ENCODE measurements around the gene SP5. TPM values are rescaled to one million over a fixed set of nuclear protein-coding genes. Genes with fewer than 3 reads are reported as not detected.

Gene SP5
- total and polyA plus RNA-seq, 10 donors, result 0.06 to 0.20 TPM; not detected in 8

DNA sequence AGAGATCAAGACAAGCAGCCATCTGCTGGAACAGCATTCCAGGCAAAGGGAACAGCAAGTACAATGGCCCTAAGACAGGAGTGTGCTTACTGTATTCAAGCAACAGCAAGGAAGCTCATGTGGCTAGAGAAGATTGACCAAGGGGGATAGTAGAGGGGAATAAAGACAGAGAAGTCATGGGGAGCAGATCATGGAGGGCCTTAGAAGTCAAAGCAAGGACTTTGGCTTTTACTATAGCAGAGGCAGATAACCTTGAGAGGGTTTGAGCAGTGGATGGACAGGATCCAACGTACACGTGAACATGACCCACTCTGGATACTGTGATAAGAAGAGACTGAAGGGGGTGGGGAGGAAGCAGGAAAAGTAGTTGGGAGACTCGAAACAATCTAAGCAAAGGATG, 26.9 kb downstream of the SP5 start:
- Histone ChIP-seq H3K9me3 (peaks cover 0 to 10% (median 7%) of the 10 kb centered on the region in 8 donors), H3K27ac (no peak overlapping the region), H3K36me3 (no peaks in the 10 kb centered on the region), H3K27me3 (replicated peaks in 1 of 7) (peaks cover 0 to 63% (median 0%) of the 10 kb centered on the region in 7 donors), H3K4me3 (no peak overlapping the region), H3K4me1 (no peaks in the 10 kb centered on the region)
- no peak for DNase-seq
- WGBS, 5 donors, result 85 to 91% (median 88%) methylated on average over 3 of the region's 3 CpGs
- intact Hi-C loops (cut with DNase I; ENCODE audit: low total_unique reads), result no loop called here
- TF ChIP-seq POLR2A (IDR thresholded peaks at IDR 0.05) (no peak), POLR2AphosphoS5 (IDR thresholded peaks at IDR 0.05) (no peak)
- TF ChIP-seq, protein P1, sequence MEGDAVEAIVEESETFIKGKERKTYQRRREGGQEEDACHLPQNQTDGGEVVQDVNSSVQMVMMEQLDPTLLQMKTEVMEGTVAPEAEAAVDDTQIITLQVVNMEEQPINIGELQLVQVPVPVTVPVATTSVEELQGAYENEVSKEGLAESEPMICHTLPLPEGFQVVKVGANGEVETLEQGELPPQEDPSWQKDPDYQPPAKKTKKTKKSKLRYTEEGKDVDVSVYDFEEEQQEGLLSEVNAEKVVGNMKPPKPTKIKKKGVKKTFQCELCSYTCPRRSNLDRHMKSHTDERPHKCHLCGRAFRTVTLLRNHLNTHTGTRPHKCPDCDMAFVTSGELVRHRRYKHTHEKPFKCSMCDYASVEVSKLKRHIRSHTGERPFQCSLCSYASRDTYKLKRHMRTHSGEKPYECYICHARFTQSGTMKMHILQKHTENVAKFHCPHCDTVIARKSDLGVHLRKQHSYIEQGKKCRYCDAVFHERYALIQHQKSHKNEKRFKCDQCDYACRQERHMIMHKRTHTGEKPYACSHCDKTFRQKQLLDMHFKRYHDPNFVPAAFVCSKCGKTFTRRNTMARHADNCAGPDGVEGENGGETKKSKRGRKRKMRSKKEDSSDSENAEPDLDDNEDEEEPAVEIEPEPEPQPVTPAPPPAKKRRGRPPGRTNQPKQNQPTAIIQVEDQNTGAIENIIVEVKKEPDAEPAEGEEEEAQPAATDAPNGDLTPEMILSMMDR (IDR thresholded peaks at IDR 0.05 in 8 of 11, conservative IDR thresholded peaks at IDR 0.05 in 3 of 11), result no peak

DNA sequence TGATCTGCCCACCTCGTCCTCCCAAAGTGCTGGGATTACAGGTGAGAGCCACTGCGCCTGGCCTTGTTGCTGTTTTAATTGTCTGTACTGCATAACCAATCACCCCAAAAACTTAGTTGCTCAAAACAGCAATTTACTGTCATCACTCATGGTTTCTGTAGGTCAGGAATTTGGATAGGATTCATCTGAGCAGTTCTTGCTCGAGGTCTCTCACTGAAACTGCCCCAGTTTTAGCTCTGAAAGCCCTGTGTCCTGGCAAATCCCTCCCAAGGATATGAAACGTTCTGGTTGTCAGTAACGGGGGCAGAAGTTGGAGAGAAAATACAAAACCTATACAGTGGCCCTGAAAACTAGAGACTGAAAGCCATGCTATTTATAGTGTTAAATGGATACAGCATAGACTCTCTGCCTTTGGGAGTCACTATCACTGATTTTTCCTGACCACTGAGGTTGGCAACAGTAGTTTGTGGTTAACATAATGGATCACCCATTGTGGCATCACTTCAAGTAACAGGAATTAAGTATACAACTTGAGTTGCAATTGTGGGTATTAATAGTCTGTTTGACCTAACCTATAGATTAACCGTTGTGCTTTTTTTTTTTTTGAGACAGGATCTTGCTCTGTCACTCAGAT, 27.9 kb downstream of the SP5 start:
- intact Hi-C loops (cut with DNase I; ENCODE audit: low total_unique reads), result no loop called here
- 69 to 87% (median 77%) methylated on average over 6 of the region's 6 CpGs for WGBS, 5 donors
- Histone ChIP-seq H3K36me3 (no peaks in the 10 kb centered on the region), H3K4me3 (no peak overlapping the region), H3K4me1 (no peaks in the 10 kb centered on the region), H3K27me3 (replicated peaks in 1 of 7) (peaks cover 0 to 67% (median 0%) of the 10 kb centered on the region in 7 donors), H3K9me3 (peaks cover 0 to under 1% (median 0%) of the 10 kb centered on the region in 8 donors), H3K27ac (no peak overlapping the region)
- DNase-seq, result no peak
- TF ChIP-seq POLR2A (IDR thresholded peaks at IDR 0.05) (no peak), POLR2AphosphoS5 (IDR thresholded peaks at IDR 0.05) (no peak)
- TF ChIP-seq, protein P1 (IDR thresholded peaks at IDR 0.05 in 8 of 11, conservative IDR thresholded peaks at IDR 0.05 in 3 of 11), result no peak

DNA sequence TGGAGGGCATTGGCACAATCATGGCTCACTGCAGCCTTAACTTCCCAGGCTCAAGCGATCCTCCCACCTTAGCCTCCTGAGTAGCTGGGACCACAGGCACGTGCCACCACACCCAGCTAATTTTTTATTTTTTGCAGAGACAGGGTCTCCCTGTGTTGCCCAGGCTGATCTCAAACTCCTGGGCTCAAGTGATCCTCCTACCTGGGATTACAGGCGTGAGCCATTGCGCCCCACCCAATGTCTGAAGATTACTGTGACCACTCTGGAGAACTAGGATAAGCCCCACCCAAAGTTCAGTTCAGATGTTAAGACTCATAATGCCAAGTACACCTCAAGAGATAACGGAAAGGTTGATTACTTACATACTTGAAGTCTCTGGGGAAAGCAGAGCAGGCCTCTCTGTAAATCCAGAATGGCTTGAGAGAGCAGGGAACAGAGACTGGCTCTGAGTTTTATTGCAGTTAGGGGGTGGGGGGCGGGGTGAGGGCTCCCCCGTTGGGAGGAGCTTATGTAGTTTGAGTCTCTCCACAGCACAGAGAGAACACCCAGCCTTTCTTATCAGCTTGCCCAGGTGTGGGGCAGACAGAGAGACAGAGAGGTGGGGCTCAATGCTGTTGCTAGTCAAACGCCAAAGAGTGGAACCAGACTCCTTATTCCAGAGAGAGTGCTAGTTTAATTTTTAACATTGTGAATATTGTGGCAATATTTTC, 28.5 kb downstream of the SP5 start:
- H3K9me3 ChIP-seq, result no peaks in the 10 kb centered on the region
- no peak for DNase-seq
- 69 to 75% (median 74%) methylated on average over 8 of the region's 8 CpGs for WGBS, 5 donors
- no peak for TF ChIP-seq POLR2AphosphoS5 (IDR thresholded peaks at IDR 0.05)
- TF ChIP-seq, protein P1 (IDR thresholded peaks at IDR 0.05 in 8 of 11, conservative IDR thresholded peaks at IDR 0.05 in 3 of 11), result no peak
- no peak for TF ChIP-seq POLR2A (IDR thresholded peaks at IDR 0.05)
- H3K27ac ChIP-seq, result no peak overlapping the region
- no peaks in the 10 kb centered on the region for H3K4me1 ChIP-seq
- no peaks in the 10 kb centered on the region for H3K36me3 ChIP-seq
- H3K27me3 ChIP-seq (replicated peaks in 1 of 7), result peaks cover 0 to 73% (median 0%) of the 10 kb centered on the region in 7 donors
- H3K4me3 ChIP-seq, result no peak overlapping the region
- intact Hi-C loops (cut with DNase I; ENCODE audit: low total_unique reads), result no loop called here
